Cardiac septum (tissue), 1 donor: Measurements from ENCODE around the gene DIPK2A. TPM values are rescaled to one million over a fixed set of nuclear protein-coding genes. Genes with fewer than 3 reads are reported as not detected.

ENCODE experiments used
- DNase-seq: peaks from one replicate; pipeline ENCODE4 v3.0.0-alpha.2; 2020; ENCODE audit warnings: low spot score
- intact Hi-C: fragments of 100-400 bp; cut with DNase I; formaldehyde crosslinking; loops from one replicate; pipeline ENCODE4 v1.14.0; 2022
- total RNA-seq: library from RNA; stranded (reverse); fragmentation: NEBNext Ultra II Directional; extraction: Animal tissue kit (Norgen Biotek cat#: 25700); gene quantifications from one replicate; pipeline ENCODE4 v1.2.1, GENCODE V29; 2021
- donor health status: DM: no; HTN: no; CAD: no.

DIPK2A gene
- total RNA-seq, 1 donor from 2014 or later: 9.4 TPM

- DNase-seq: peak; percentile 76
- intact Hi-C loops: loop anchor here (10.0 kb wide), 1 partner anchor 801 kb away; no protein-coding TSS in a partner anchor
Observed at GRCh38 chr3:143973259-143974021, 1.8 kb downstream of the DIPK2A start.

- intact Hi-C loops: loop anchor here (10.0 kb wide), 1 partner anchor 800 kb away; no protein-coding TSS in a partner anchor
- DNase-seq: no peak
Observed at GRCh38 chr3:143974271-143975238, 2.9 kb downstream of the DIPK2A start.

- intact Hi-C loops: loop anchor here (10.0 kb wide), 1 partner anchor 799 kb away; no protein-coding TSS in a partner anchor
- no peak for DNase-seq
Observed at GRCh38 chr3:143975554-143976152, 4.0 kb downstream of the DIPK2A start.

GRCh38 chr3:143977341-143978262, 6.0 kb downstream of the DIPK2A start:
- DNase-seq: no peak
- intact Hi-C loops: loop anchor here (10.0 kb wide), 1 partner anchor 797 kb away; no protein-coding TSS in a partner anchor

GRCh38 chr3:143978263-143978631, 6.6 kb downstream of the DIPK2A start:
- intact Hi-C loops: loop anchor here (10.0 kb wide), 1 partner anchor 797 kb away; no protein-coding TSS in a partner anchor
- DNase-seq: no peak

- intact Hi-C loops: loop anchor here (10.0 kb wide), 1 partner anchor 796 kb away; no protein-coding TSS in a partner anchor
Observed at GRCh38 chr3:143979041-143979440, 7.4 kb downstream of the DIPK2A start.

GRCh38 chr3:143979813-143980212, 8.2 kb downstream of the DIPK2A start:
- DNase-seq: no peak
- intact Hi-C loops: loop anchor here (10.0 kb wide), 1 partner anchor 795 kb away; no protein-coding TSS in a partner anchor

More at GRCh38 chr3:143979041-143979440, 7.4 kb downstream of the DIPK2A start:
- no peak for DNase-seq

- intact Hi-C loops: no loop called here
- DNase-seq: no peak
Observed at GRCh38 chr3:143988306-143988705, 16.7 kb downstream of the DIPK2A start.

- DNase-seq: no peak
- intact Hi-C loops: no loop called here
Observed at GRCh38 chr3:143989461-143989860, 17.8 kb downstream of the DIPK2A start.

- DNase-seq: no peak
- intact Hi-C loops: no loop called here
Observed at GRCh38 chr3:143991713-143992112, 20.1 kb downstream of the DIPK2A start.

- DNase-seq: no peak
- intact Hi-C loops: no loop called here
Observed at GRCh38 chr3:143998266-143998665, 26.6 kb downstream of the DIPK2A start.

GRCh38 chr3:144003051-144003450, 31.4 kb downstream of the DIPK2A start:
- intact Hi-C loops: no loop called here
- no peak for DNase-seq

- intact Hi-C loops: no loop called here
- no peak for DNase-seq
Observed at GRCh38 chr3:144010371-144010770, 38.7 kb downstream of the DIPK2A start.

GRCh38 chr3:144011251-144011799, 39.7 kb downstream of the DIPK2A start:
- DNase-seq: no peak
- intact Hi-C loops: no loop called here

- DNase-seq: no peak
- intact Hi-C loops: no loop called here
Observed at GRCh38 chr3:144015133-144015532, 43.5 kb downstream of the DIPK2A start.

GRCh38 chr3:144018776-144019175, 47.2 kb downstream of the DIPK2A start:
- intact Hi-C loops: no loop called here
- DNase-seq: no peak
